ENCODE data around the gene EFNA4.
A peak's percentile ranks its signal among the peaks of the same experiment; 100 is the strongest.
"Not testable (repeated sequence)": the region's sequence is repeated elsewhere in the genome, so short reads cannot be mapped to it uniquely, and the experiment has no call there.

Gene EFNA4

GRCh38 chr1:155091071-155092051 lies 27.8 kb downstream of the EFNA4 start:
- DNase-seq: peak; percentile 89

DNA sequence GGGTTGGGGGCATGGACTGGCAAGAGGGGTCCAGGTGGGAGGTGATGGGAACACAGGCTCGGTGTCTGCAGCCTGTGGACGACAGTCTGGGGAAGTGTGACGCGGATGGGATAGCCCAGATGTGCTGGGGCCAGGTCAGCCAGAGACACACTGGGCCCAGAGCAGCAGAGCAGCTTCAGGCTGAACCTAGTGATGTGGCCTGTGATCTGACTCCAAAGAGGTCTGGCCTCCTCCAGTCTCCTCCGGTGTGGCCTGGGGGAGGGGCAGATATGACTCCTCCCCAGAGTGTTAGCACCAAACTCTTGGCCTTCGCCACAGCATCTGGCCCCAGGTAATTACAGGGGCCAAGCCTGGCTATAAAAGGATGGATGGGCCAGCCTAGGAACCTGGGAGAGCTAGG lies 28.6 kb downstream of the EFNA4 start:
- DNase-seq: no peak

- DNase-seq: no peak
These were observed 29.1 kb downstream of the EFNA4 start for GRCh38 chr1:155092641-155093040.

DNA sequence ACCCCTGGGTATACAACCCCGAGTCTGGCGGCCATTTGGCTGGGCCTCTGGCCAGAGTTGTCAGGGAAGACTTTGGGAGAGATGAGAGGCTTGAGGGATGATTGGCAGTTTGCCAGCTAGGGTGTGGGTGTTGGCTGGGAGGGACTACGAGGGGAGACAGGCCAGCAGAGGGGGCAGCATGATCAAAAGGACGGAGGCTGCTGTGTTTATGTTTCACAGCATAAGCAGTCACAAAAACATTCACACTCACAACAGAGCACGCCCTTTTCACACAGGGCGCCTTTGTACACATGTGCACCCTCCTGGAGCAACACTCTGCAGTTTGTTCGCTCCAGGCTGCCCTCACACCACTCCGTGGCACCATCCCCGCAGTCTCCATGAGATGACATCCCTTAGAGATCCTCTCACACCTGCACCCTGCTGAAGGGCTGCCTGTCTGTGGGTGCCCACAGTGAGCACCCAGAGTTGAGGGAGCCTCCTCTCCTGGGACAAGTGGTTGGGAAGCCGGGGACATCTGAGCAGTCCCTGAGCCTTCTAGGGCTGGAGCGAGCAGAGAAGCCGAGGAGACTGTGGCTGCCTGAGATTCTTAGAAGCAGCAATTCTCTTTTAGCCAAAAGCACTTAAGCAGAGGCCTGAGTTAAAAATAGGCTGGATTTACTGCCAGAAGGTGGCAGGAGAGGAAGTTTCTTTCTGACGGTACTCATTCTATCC lies 30.5 kb downstream of the EFNA4 start:
- no peak for DNase-seq

DNA sequence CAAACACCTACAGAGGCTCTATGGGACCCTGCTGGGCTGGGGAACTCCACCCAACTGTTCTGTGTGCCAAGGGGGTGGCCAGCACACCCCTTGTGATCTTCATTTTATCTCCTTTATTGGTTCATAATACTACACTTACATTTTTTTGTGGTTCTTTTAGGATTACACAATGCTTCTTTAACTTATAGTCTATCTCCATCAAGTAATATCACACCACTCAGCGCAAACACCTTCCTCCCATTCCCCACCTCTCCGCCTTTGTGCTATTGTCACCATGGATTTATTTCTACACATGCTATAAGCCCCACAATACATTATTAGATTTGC lies 31.0 kb downstream of the EFNA4 start:
- DNase-seq: no peak

DNA sequence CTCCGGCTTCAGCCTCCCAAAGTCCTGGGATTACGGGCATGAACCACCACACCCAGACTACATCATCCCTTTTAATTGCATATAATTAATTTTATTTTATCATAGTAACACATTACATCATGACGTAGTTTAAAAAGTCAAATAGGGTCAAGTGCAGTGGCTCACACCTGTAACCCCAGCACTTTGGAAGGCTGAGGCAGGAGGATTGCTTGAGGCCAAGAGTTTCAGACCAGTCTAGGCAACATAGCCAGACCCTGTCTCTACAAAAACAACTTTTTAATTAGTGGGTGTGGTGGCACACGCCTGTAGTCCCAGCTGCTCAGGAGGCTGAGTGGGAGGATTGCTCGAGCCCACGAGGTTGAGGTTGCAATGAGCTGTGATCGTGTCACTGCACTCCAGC lies 35.8 kb downstream of the EFNA4 start:
- no peak for DNase-seq

GRCh38 chr1:155103325-155103724 lies 39.8 kb downstream of the EFNA4 start:
- DNase-seq: no peak

DNA sequence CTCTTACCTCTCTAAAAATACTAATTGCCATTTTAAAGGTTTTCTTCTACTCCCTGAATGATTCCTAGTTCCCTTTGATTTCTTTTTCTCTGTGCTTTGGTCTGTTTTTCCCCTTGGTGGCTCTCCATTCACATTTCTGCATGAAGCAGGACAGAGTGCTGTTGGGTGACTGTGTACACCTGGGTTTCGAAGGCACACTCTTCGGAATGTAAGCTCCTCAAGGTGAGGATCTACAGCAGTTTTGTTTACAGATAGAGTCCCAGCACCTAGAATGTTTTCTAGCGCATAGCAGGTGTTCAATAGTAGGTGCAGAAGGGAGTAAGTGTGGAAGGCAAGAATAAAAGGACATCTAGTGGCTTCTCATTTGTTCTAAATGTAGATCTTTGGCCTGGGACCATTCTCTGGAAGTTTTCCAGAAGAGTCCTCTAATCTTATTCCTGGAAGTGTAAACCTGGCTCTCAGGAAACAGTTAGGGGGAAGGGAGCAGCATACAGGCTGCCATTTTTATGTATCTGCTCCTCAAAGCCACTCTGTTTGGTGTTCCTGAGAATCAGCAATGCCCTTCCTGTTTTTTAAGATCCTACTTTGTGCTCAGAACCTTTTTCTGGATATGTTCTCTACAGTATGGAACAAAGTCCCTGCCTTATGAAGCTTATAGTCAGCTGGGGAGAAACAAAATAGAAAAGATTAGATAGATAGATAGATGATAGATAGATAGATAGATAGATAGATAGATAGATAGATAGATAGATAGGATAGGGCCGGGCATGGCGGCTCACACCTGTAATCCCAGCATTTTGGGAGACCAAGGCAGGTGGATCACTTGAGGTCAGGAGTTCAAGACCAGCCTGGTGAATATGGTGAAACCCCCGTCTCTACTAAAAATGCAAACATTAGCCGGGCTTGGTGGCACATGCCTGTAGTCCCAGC lies 41.3 kb downstream of the EFNA4 start:
- DNase-seq: no peak

GRCh38 chr1:155105604-155106011 lies 42.1 kb downstream of the EFNA4 start:
- DNase-seq: no peak

GRCh38 chr1:155106862-155107261 lies 43.3 kb downstream of the EFNA4 start:
- no peak for DNase-seq

GRCh38 chr1:155107309-155108264 lies 44.0 kb downstream of the EFNA4 start:
- no peak for DNase-seq

DNA sequence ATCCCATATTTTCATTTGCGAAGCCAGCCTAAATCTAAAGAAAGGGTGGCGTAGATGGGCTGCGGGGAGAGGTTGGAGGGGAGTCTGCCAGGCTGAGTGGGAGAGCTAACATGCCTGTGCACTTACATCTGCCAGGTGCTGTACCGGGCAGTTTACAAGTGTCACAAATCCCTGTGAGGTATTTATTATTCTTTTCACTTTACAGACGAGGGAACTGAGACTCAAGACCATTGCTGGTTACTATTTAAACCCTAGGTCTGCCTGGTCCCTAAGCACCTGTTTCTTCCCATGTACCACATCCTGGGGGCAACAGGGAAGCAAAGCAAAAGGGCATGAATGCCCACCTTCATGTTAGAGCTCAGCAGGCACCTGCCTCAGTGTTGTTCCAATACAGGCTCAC lies 44.8 kb downstream of the EFNA4 start:
- no peak for DNase-seq

- no peak for DNase-seq
These were observed 46.8 kb downstream of the EFNA4 start for GRCh38 chr1:155110381-155110780.

- DNase-seq: no peak
These were observed 47.3 kb downstream of the EFNA4 start for GRCh38 chr1:155110826-155111225.

GRCh38 chr1:155113450-155113980 lies 50.0 kb downstream of the EFNA4 start:
- DNase-seq: no peak

DNA sequence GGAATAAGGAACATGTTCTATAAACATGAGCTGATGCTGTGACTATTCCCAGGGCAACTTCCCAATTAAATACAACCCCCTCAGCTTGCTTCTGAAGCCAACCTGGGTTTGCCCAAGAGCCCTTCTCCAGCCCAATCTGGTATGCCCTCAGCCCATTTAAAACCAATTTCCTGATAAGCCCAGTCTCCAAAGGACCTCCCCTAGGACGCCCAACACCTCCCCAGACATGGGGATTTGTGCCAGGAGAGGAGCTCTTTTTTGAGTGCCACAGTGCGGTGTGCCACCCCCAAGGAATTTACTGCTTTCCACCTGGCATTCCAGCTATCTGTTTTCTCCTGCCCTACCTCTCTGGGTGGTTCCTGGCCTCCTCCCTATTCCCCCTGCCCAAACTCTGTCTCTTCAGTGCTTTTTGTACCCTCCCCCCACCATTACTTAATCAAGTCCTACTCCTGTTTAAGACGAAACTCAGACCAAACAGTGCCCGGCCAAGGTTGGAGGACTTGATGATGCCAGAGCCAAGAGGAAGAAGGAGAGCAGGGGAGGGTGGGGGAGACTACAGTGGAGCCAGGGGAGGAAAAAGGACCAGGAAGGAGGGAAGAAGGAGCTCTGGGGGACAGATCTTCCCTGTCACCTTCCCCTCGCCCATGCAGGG lies 52.7 kb downstream of the EFNA4 start:
- no peak for DNase-seq

DNA sequence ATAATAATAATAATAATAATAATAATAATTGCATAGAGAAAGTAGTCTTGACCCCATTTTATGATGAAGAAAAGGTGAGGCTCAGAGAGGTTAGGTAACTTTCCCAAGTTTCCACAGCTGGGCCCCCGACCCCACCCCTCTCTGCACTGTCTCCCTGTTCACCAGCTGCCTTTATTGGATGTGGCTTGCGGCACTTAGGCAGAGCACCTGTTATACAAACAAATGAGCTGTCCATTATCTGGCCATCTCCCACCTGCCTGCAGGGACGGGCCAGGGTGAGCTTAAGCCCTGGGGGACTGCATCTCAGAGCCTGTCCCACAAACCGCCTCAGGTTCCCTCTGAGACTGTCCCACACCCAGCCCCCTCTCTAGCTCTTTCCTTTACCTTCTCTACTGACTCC lies 54.1 kb downstream of the EFNA4 start:
- DNase-seq: no peak

- not testable (repeated sequence) for DNase-seq
These were observed 54.5 kb downstream of the EFNA4 start for GRCh38 chr1:155118090-155118489.

Data from activated CD4-positive, alpha-beta T cell treated with anti-CD3 and anti-CD28 coated beads for 48 hours (primary cell).